DMS114 treated with DMSO at 0.1 percent for 48 hours (cell line): ENCODE data around the gene SMIM21.

Experiments used
- DNase-seq: peaks from one replicate; lab custom pipeline; 2025; ENCODE audit not compliant: unreplicated experiment; lab: John Stamatoyannopoulos, UW

Gene SMIM21

GRCh38 chr18:75378376-75379315, 48.9 kb downstream of the SMIM21 start:
- DNase-seq: no peak

- no peak for DNase-seq
Observed at GRCh38 chr18:75377926-75378325, 49.6 kb downstream of the SMIM21 start.

GRCh38 chr18:75377258-75377657, 50.2 kb downstream of the SMIM21 start:
- no peak for DNase-seq

GRCh38 chr18:75376004-75376403, 51.5 kb downstream of the SMIM21 start:
- DNase-seq: no peak

DNA sequence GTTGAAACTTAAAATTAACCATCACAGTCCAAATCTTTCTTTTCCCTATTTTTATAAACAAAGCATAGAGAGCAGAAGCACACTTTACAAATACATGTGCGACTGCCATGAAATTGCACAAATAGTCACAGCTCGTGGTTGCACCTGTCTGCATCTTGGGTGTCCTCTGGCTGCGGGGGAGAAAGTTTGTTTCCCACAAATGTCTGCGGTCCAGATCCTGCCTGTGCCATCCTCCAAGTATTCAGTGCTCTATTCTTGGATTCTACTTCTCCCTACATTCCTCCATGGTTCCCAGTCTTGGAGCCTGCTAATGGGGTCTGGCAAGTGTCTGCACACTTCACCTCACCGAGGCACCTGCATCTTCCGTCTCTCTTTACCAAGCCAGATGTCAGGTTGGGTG, 52.2 kb downstream of the SMIM21 start:
- DNase-seq: no peak

GRCh38 chr18:75374466-75374865, 53.0 kb downstream of the SMIM21 start:
- DNase-seq: no peak

GRCh38 chr18:75369026-75369721, 58.3 kb downstream of the SMIM21 start:
- no peak for DNase-seq

GRCh38 chr18:75365837-75366236, 61.7 kb downstream of the SMIM21 start:
- no peak for DNase-seq

DNA sequence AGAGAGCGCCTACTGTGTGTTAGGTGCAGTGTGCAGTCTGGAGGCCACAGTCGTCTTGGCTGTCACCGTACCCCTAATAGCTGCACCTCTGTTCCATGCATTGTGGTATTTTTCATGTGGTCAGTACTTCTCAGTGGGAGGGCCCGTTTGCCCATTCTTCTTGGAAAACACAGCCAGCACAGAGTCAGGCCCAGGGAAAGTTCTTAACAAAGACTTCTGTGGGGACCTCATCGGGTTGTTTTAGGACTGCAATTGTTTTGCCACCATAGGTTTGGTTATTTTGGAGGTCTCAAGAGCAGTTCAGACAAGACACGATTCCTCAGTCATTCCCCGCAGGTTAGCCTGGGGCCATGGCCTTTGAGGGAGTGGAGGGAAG, 62.3 kb downstream of the SMIM21 start:
- DNase-seq: no peak

GRCh38 chr18:75364512-75365253, 62.8 kb downstream of the SMIM21 start:
- DNase-seq: no peak

- DNase-seq: no peak
Observed at GRCh38 chr18:75363446-75364225, 63.9 kb downstream of the SMIM21 start.

DNA sequence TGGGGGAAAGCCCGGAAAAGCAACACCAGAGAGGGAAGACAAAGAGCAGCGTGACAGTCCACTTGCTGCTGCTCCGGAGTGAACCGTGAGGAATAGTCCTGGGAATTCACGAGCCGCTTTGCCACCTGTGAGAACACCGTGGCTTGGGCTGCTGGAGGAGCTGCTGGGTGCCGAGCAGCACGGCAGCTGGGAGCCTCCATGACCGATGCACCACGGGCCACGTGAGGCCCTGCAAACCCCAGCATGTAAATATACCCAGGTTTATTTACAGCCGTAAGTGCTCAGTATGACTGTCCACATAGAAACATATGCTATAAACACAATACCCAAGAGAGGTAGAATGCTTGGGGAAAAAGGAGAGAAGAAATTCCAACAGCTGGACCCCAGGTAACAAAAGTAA, 65.1 kb downstream of the SMIM21 start:
- no peak for DNase-seq

GRCh38 chr18:75360941-75361340, 66.6 kb downstream of the SMIM21 start:
- no peak for DNase-seq

- DNase-seq: no peak
Observed at GRCh38 chr18:75360215-75360614, 67.3 kb downstream of the SMIM21 start.
